GM19099 (cell line): ENCODE measurements around the gene CBX3.

ENCODE experiments used
- POLR2A ChIP-seq: IDR thresholded peaks from 3 replicates; pipeline ENCODE4 v1.6.1; 2011; ENCODE audit warnings: low read depth; ENCODE audit not compliant: insufficient read length; ENCODE audit errors: extremely low read depth

Gene CBX3

GRCh38 chr7:26185131-26185843 lies 16.3 kb upstream of the CBX3 start:
- TF ChIP-seq POLR2A, result no peak

- no peak for TF ChIP-seq POLR2A
Observed at GRCh38 chr7:26185844-26186180, 15.7 kb upstream of the CBX3 start.

DNA sequence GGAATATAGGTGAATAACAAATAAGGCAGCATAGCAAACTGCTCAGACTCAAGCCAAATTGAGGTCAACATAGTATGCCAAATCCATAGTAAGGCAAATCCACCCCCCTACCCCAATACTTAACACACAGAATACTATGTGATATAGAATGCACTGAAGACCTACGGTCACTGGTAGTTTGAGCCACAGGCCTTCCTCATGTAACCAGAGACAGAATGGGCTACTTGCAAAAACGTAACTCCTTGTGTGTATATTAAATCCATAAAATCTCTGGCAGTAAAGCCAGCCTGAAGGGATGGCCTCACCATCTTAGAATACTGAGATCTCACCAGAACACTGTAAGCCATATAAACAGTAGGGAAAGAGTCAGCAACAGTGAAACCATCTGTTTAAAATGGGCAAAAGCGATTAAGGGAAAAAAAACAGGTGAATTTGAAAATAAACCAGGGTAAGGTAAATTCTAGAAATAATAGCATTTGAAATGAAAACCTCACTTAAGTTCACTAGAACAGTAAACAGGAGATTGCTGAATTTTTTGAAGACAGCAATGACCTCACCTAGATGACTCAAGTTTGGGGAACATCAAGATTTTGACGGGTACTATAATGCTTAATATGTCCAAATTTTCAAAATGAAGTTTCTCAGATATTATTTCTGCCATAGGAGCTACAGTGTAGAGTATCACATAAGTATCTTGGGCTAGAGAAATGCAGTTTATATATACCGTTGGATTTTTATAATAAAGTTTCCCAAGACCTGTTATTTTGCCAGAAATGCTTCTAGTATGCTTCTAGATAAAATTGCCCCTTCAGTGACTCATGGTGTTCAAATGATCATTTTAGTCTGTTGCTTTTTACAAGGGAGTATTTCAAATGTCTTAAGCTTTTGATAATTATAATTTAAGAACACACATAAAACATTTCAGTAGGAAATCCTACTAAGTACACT lies 14.9 kb upstream of the CBX3 start:
- no peak for TF ChIP-seq POLR2A

DNA sequence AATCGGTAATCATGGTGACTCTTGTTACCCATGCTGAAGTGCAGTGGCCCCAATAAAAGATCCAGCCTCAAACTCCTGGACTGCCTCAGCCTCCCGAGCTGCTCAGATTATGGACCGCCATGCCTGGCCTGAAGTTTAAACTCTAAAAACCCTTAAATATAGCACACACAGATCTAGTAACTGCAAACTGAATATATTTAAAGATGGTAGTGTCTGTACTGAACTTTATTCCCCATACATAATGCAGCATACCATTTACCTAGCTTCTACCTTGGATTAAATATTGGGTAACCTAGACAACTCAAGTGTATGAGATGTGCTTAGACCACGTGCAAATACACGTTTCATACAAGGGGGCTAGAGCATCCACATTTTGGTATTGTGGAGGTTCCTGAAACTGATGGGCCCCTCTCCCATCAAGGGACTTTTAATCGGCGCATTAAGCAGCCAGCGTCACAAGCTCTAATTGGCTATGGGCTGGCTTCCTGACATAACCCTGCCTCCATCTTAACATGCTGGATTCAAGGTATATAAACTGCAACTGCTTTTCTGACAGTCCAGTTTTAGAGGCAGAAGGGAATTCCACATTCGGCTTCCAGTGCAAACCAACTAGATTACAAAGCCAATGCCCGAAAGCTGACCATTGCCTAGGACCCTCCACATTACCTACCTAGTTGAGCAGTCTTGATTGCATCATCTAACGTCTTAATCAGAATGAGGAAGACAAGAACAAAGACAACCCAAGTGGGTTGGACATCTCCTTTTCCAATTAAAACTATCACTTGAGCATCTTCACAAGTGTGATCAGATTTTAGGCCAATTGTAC lies 14.0 kb upstream of the CBX3 start:
- TF ChIP-seq POLR2A, result peak; percentile 60

- peak; percentile 29 for TF ChIP-seq POLR2A
Observed at GRCh38 chr7:26188206-26188956, 13.2 kb upstream of the CBX3 start.

GRCh38 chr7:26188957-26189541 lies 12.5 kb upstream of the CBX3 start:
- peak; percentile 5 for TF ChIP-seq POLR2A

DNA sequence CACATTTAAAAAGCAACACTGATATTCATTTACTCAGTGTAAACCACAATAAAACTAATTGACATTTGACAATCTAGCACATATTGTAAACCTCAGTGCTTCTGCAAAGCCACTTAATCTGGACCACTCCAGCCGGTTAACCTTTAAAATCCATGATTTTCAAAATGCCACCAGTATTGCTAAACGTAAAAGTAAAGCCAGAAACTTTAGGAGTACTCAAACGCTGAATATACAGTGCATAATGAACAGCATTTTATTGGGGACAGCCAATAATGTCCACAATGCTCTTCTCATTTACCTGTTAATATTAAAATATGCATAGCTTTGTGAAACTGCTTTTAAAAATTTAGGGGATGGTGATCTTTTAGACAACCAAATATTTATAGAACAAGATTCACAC lies 11.8 kb upstream of the CBX3 start:
- peak; percentile 6 for TF ChIP-seq POLR2A

DNA sequence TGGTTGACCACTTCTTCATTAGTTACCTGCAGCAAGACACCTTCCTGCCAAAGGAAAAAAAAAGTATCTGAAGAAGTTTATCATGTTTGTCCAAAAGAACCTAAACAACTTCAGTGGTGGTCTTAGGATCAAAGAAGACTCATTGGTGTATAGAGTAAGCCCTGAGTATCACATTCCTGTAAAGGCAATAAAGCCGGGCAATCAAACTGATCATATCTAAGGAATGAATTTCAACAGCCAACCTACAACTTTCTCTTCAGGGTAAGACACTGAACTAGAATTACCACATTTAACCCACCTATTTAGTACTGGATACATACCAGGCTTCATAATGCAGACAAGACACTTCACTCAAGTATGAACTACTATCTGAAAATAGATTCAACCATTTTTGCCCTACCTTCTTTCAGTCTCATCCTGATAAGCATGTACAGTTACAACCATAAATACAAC lies 11.1 kb upstream of the CBX3 start:
- TF ChIP-seq POLR2A, result no peak

DNA sequence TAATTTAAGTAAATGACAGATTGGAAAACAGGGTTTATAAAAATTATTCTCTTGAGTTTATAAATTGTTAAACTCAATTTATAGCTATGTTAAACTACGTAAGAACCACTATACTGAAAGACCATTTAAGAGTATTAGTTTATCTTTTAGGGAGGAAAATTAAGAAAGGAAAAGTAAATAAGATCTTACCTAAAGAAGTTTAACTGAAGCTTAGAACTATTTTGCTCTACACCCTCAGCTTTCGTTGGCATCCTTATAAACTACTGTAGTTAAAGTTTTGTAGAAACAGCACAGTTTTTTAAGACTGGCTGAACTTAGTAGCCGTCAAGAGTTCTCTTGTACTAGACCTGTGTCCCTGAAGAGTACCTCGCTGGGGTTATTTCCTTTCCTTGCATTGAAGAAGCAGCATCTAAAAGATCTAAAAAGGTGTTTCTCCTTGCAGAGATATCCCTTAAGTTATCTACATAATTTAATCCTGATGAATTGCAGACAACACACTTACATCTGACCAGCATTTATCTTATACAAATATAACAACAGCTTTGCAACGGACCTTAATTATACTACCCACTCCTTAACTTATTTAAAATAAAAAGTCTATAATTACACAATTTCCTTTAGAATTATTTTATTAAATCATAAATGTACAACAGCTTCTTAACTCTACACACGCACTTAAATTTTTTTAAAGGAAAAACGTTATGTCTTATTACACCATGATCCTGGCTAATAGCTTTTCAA lies 10.1 kb upstream of the CBX3 start:
- no peak for TF ChIP-seq POLR2A

GRCh38 chr7:26191974-26192479 lies 9.5 kb upstream of the CBX3 start:
- TF ChIP-seq POLR2A, result no peak

DNA sequence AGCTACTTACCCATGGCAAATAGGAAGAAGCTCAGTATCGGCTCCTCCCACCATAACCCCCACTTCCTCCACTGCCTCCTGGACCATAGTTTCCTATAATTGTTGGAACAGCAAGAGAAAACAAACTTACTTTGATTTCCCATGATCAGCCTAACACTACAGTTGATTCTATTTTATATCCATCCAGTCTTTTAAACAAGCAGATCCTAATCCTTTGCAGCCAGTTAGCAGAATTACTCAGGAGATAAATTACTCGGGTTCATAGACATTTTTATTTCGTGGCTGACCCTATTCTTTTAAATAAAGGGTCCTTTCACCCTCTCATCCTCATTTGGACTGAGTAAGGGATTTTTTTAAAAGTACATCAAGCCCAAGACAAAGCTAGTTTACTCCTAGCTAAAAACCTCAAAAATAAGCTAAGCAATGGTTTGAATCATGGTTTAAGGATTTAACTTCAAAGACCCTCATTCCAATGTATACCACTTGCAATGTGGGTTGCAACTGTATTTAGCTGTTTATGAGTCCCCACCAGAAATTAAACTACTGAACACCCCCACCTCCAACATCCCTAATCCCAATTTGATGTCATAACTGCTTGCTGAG lies 9.0 kb upstream of the CBX3 start:
- TF ChIP-seq POLR2A, result no peak

GRCh38 chr7:26193432-26194207 lies 7.9 kb upstream of the CBX3 start:
- no peak for TF ChIP-seq POLR2A
